Measurements from ENCODE around the gene ZBTB48.
"Not testable (repeated sequence)": the region's sequence is repeated elsewhere in the genome, so short reads cannot be mapped to it uniquely, and the experiment has no call there.

The ZBTB48 gene

DNA sequence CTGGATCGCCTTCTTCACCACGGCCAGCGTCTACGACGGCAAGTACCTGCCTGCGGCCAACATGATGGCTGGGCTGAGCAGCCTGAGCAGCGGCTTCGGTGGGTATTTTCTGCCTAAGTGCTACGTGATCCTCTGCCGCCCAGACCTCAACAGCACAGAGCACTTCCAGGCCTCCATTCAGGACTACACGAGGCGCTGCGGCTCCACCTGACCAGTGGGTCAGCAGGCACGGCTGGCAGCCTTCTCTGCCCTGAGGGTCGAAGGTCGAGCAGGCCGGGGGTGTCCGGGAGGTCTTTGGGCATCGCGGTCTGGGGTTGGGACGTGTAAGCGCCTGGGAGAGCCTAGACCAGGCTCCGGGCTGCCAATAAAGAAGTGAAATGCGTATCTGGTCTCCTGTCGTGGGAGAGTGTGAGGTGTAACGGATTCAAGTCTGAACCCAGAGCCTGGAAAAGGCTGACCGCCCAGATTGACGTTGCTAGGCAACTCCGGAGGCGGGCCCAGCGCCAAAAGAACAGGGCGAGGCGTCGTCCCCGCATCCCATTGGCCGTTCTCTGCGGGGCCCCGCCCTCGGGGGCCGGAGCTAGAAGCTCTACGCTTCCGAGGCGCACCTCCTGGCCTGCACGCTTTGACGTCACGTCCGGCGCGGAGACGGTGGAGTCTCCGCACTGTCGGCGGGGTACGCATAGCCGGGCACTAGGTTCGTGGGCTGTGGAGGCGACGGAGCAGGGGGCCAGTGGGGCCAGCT is at the start of gene ZBTB48:
Gene ZBTB48 (plus strand): TSS at position 621 of the 745 bp plus-strand sequence. CDS start 616 bp downstream, outside the sequence.
- in situ Hi-C loops (cut with MboI; ENCODE audit: low sequenced_read_pairs): no loop called here

DNA sequence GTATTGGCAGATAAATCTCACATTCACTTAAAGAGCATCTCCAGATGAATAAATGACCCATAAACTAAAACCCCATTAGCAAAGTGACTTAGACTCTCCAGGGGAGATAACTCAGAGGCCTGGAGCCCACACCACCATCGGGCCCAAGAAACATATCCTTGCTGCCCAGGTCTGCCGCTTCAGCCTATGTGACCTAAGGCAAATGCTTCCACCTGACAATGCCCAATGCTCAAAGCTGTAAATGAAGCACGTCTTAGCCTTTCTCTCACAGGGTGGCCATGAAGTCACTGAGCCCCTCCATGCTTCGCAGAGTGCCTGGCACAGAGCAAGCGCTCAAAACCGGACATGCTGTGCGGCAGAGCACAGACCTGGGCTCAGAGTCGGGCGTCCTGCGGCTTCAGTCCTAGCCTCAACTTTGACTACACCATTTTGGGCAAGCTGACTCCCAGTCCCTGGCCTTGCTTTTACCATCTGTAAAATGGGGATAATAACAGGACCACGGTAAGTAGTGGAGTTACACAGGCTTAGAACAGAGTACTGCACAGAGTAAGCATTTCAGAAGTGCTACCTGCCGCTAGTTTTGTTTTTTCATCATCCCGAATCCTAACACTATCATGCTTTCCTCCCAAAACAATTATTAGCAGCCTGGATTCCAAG is 49.2 kb upstream of the ZBTB48 start:
- in situ Hi-C loops (cut with MboI; ENCODE audit: low sequenced_read_pairs): no loop called here

DNA sequence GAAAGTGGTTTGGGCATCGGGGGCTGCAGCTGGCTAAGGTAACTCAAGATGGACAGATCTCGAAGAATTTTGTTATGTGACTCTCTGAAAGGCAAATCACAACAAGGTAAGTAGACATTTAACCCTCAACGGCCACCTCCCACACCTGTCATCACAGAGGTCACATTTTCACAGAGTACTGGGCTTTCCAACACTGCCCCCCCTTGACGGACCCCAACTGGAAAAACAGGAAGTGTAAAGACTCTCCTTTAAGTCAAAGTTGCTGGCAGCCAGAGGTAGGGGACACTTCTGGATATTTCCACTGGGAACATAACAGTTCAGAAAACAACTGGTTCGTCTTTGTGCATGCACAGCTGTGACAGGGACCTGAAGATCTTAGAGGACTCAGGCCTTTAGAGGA is 47.8 kb upstream of the ZBTB48 start:
- in situ Hi-C loops (cut with MboI; ENCODE audit: low sequenced_read_pairs): no loop called here

DNA sequence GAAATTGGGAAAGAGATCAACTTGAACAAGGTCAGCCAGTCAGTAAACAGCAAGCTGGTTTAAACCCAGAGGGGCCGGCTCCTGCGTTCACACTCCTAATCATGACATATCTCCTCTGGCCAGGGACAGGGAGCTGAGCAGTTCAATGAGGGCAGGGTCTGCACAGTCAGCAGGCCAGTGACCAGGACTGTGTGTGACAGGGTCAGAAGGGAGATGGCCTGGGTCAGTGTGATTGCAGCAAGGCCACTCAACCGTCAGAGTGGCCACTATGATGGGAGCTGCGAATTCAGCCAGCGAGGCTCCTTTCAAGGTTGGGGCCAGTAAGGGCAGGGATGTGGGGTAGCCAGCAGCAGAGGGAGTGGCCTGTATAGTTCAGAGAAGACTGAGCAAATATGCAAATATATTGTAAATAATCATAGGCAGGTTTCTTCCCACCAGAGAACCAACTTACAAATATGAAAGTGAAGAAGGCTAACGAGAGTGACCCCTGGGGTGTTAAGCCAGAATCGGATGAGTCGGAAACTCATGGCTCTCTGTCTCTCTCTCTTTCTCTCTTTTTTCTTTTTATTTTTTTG is 45.5 kb upstream of the ZBTB48 start:
- in situ Hi-C loops (cut with MboI; ENCODE audit: low sequenced_read_pairs): no loop called here

DNA sequence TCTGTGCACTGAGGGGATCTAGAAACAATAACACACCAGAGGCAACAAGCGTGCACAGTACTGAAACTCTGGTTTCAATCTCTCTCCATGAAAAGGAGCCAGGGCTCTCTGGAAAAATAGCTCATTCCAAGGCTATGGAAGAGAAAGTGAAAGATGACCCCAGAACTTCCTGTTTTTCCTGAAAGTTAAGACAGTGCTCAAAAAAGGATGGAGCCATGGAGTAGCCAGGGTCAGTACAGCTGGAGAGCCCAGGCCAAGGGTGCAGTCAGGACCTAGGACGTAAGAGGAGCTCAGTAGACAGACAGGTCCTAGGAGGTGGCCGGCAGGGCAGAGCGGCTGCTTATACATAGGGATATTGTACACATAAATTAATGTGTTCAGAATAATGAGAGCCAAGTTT is 44.6 kb upstream of the ZBTB48 start:
- in situ Hi-C loops (cut with MboI; ENCODE audit: low sequenced_read_pairs): no loop called here

DNA sequence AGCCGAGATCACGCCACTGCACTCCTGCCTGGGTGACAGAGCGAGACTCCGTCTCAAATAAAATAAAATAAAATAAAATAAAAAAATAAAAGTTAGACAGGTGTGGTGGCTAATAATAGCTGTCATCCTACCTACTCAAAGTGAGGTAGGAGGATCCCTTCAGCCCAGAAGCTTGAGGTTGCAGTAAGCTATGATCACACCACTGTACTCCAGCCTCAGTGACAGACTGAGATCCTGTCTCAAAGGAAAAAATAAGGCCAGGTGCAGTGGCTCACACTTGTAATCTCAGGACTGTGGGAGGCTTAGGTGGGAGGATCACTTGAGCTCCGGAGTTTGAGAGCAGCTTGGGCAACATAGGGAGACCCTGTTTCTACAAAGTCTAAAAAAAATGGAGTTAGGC is 43.5 kb upstream of the ZBTB48 start:
- in situ Hi-C loops (cut with MboI; ENCODE audit: low sequenced_read_pairs): no loop called here

DNA sequence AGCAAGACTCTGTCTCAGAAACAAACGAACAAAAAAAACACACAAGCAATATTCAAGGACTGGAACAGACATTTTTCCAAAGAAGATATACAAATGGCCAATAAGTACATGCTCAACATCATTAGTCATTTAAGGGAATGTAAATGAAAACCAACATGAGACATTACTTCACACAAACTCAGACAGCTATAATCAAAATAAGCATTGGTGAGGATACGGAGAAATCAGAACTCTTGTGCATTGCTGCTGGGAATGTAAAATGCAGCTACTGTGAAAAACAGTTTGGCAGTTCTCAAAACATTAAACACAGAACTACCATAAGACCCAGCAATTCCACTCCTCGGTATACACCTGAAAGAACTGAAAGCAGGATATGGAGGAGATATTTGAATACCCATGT is 40.8 kb upstream of the ZBTB48 start:
- in situ Hi-C loops (cut with MboI; ENCODE audit: low sequenced_read_pairs): no loop called here

DNA sequence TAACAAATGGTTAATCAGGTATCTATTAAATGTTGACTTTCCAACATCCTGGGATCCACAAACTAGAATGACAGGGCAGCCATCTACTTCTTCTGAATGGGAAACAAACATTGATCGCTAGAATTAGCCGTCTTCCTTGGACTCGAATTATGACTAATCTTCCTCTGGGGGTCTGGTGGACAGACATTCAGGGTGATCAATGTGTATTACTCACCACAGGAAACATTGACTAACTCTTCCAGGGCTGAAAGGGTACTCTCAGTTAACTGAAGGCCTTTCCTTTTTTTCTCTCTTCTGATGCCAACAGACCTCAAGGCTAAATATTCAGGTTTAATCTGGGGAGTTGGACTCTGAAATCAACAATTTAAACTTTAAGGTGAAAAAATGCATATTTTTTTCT is 35.0 kb upstream of the ZBTB48 start:
- in situ Hi-C loops (cut with MboI; ENCODE audit: low sequenced_read_pairs): no loop called here

DNA sequence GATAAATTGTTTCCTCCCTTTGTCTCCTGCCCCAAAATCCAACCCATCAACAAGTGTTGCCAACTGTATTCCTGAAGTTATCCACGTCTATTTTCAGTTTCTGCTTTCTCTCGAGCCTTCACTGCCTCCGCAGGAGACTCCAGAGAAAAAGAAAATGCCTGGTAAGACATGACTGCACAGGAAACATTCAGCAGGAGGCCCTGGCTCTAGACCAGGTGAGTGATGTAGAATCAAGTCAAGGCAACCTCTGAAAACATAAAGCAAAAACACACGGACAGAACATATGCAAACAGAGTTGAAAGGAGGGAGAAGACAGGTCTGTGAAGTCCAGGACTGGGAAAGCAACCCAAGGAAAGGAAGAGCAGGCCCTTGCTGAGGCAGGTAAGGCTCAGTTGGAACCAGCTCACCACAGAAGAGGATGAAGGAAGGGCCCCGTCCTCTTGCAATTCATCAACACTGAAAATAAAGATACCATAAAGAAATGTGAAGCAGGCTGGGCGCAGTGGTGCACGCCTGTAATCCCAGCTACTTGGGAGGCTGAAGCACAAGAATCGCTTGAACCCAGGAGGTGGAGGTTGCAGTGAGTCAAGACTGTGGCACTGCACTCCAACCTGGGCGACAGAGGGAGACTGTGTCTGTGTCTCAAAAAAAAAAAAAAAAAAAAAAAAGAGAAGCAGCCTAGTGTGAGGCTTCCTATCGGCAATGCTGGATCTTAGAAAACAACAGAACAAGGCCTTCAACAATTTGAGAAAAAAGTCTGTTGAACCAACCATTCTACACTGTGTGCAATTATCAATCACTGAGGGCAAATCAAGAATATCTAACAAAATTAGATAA is 34.3 kb upstream of the ZBTB48 start:
- in situ Hi-C loops (cut with MboI; ENCODE audit: low sequenced_read_pairs): no loop called here

DNA sequence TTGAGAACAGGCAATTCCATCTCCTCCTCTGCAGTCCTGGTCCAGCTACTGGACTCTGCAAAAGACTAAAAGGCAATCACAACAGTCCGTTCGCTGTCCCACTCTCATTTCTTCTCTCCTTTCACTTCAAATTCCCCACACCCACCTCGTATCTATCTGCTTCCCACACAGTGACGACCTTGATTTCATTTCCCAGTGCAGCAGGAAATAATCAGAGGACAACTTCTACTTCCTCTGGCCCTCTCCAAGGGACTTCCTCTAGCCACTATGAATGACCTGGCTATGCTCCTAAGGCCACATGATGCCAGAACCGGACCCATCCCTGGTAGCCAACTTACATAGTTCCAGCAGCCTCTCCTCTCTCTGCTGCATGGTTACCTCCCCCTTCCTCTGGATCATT is 33.5 kb upstream of the ZBTB48 start:
- in situ Hi-C loops (cut with MboI; ENCODE audit: low sequenced_read_pairs): no loop called here

DNA sequence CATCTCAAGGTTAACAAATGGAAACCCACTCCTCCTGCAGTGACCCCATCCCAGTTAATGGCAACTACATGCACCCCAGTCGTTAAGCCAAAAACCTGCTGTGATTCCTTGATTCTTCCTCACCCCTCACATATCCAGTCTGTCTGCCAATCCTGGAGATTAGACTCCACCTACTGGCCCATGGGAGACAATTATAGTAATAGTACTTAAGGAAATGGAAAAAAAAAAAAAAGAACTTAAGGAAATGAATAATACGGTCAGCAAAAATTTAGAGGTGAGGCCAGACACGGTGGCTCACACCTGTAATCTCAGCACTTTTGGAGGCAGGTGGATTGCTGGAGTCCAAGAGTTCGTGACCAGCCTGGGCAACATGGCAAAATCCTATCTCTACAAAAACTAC is 32.5 kb upstream of the ZBTB48 start:
- in situ Hi-C loops (cut with MboI; ENCODE audit: low sequenced_read_pairs): no loop called here

DNA sequence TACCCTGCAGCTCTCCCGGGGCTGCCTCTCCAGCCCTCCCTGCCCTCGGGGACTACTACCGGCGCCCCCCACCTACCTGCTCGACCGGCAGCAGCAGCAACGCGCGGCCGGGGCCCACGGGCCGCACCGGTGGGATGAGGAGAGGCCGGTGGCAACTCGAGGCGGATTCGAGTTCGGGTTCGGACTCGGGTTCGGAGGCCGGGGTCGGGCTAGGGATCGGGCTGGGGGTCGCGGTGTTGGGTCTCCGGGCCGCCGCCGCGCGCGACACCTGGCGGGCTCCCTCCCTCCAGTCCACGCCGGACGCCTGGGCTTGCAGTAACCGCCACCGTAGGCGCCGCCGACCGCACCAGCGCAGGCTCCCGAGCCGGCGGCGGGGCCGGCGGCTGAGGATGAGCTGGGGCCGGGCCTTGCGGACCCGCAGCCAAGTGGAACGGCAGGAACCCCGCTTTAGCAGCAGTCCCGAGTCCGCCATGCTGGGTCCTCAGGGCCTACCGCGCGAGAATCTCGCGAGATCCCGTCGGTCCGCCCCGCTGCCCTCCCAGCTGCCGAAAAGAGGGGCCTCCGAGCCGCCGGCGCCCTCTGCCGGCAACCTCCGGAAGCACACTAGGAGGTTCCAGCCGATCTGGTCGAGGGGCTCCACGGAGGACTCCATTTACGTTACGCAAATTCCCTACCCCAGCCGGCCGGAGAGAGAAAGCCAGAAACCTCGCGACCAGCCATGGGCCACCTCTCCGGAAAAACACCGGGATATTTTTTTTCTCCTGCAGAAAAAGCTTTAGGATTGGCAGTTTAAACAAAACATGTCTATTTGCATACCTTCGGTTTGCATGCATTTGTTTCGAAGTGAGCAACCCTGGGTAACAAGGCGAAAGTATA is 25.5 kb upstream of the ZBTB48 start, which contains the start of gene NOL9:
Gene NOL9 (minus strand): TSS at position 483 of the 876 bp plus-strand sequence. CDS start 11 bp downstream, at position 472.
- in situ Hi-C loops (cut with MboI; ENCODE audit: low sequenced_read_pairs): no loop called here

DNA sequence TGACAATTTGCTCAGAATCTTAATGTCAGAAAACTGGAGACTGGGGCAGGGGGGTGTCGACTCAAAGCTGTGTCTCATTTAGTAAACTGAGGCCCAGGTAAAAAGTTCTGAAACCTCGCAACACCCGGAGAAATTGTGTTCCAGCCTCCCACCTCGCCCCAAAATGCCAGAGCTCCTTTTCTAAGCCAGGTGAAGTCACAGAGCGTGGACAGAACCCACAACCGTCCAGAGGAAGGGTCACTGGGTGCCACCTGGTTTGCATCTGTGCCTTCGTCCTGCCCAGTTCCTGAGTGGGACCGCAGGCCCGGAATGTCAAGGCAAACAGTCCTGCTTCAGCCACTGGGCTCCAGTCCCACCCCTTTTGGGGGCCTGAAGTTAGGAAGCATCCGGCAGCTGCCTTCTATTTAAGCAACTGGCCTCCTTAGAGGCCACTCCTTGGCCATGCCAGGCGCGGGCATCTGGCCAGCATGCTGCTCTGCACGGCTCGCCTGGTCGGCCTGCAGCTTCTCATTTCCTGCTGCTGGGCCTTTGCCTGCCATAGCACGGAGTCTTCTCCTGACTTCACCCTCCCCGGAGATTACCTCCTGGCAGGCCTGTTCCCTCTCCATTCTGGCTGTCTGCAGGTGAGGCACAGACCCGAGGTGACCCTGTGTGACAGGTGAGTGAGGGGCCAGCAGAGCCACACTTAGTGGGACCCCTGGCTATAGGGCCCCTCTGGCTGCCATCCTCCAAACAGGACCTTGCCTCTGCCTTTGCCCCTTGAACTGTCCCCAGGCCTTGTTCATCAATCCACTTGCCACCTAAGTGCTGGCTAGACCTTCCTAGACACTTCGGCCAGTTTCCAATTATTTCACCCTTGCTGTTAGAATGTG is 24.7 kb upstream of the ZBTB48 start, which contains the start of gene TAS1R1:
Gene TAS1R1 (plus strand): TSS at position 401 of the 872 bp plus-strand sequence. CDS start 67 bp downstream, at position 468.
- in situ Hi-C loops (cut with MboI; ENCODE audit: low sequenced_read_pairs): no loop called here

DNA sequence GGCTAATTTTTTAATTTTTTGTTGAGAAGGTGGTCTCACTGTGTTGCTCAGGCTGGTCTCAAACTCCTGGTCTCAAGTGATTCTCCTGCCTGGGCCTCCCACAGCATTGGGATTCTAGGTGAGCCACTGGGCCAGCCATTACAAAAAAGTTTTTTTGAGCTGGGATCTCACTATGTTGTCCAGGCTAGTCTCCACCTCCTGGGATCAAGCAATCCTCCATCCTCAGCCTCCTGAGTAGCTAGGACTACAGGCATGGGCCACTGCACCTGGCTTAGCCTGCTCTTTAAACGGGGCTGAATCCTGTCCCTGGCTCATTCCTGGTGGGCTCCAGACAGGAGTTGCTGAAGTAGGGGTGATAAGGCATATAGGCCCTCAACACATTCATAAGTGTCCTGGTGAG is 22.2 kb upstream of the ZBTB48 start:
- in situ Hi-C loops (cut with MboI; ENCODE audit: low sequenced_read_pairs): no loop called here

DNA sequence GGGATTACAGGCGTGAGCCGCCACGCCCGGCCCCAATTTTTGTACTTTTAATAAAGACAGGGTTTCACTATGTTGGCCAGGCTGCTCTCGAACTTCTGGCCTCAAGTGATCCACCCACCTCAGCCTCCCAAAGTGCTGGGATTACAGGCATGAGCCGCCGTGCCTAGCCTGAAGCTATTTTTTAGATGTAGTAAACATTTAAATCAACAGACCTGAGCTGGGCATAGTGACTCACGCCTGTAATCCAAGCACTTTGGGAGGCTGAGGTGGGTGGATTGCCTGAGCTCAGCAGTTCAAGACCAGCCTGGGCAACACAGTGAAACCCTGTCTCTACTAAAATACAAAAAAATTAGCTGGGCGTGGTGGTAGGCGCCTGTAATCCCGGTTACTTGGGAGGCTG is 20.6 kb upstream of the ZBTB48 start:
- in situ Hi-C loops (cut with MboI; ENCODE audit: low sequenced_read_pairs): not testable (repeated sequence)

DNA sequence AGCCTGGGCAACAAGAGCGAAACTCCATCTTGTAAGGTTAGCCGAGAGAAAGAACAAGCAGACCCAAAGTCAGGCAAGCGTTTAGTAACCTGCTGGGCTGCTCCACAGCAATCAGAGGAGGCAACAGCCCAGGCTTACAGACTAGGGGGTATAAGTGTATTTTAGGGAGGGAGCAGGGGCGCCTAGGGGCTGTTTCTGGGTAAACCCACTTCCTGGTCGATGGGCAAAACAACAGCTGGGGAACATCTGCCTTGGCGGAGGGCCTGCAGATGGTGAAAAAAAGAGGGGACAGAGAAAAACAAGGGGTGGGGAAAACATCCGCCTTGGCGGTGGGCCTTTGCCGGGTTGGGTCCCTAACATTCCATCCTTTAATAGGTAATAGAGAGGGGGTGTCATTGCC is 19.5 kb upstream of the ZBTB48 start:
- in situ Hi-C loops (cut with MboI; ENCODE audit: low sequenced_read_pairs): no loop called here

DNA sequence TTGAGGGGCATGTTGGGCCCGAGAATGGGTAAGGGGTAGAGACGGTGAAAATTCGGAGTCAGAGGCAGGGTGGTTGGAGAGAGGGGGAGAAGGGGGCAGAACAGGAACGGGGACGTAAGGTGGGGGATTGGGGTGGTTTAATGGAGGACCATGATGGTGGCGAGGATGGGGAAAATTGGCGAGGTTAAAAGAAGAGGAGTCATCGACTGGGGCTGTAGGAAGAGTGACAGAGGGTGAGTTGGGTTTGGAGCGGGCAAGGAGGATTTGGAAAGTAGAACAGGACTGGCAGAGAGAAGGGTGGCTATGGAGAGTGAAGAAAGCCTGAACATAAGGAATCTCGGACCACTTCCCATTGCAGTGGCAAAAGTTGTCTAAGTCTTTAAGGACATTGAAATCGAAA is 10.8 kb upstream of the ZBTB48 start:
- in situ Hi-C loops (cut with MboI; ENCODE audit: low sequenced_read_pairs): no loop called here

DNA sequence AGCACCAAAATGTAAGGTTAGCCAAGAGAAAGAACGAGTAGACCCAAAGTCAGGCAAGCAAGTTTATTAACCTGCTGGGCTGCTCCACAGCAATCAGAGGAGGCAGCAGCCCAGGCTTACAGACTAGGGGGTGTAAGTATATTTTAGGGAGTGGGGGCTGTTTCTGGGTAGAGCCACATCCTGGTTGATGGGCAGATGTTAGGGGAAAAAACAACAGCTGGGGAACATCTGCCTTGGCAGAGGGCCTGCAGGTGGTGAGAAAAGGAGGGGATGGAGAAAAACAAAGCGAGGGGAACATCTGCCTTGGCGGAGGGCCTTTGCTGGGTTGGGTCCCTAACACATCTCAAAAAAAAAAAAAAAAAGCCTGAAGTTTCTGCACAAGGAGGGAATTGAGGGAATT is 9.7 kb upstream of the ZBTB48 start:
- in situ Hi-C loops (cut with MboI; ENCODE audit: low sequenced_read_pairs): no loop called here

DNA sequence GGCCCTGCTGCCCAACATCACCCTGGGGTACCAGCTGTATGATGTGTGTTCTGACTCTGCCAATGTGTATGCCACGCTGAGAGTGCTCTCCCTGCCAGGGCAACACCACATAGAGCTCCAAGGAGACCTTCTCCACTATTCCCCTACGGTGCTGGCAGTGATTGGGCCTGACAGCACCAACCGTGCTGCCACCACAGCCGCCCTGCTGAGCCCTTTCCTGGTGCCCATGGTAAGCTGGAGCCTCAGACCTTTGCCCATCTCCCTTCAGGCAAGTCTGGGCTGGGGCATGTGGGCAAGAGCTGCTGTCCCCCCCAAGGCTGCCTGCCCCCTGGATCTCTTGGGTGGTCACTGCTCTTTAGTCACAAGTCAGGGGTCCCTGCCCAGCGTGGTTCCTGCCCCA is 8.8 kb upstream of the ZBTB48 start:
- in situ Hi-C loops (cut with MboI; ENCODE audit: low sequenced_read_pairs): no loop called here

All from HL-60/S4 treated with phorbol 12-myristate 13-acetate at 8.2 ng/mL for 4 days and 3 days (cell line).